22Rv1 (cell line): ENCODE data around the gene CACNG4.

ENCODE experiments used
- H3K27ac ChIP-seq: fragments of 450-650 bp; 2 replicates; pipeline ENCODE4 v1.5.1; 2017
- CTCF ChIP-seq: fragments of 450-650 bp; IDR thresholded peaks from 2 replicates; pipeline ENCODE4 v1.5.1; 2017; ENCODE audit warnings: mild to moderate bottlenecking
- ZFX ChIP-seq: fragments of 450-650 bp; IDR thresholded peaks from 2 replicates; pipeline ENCODE4 v1.6.1; 2017; ENCODE audit warnings: antibody characterized with exemption, borderline replicate concordance

Gene CACNG4

GRCh38 chr17:66976379-66976663 is 11.8 kb downstream of the CACNG4 start:
- no peak for TF ChIP-seq ZFX
- no peak for TF ChIP-seq CTCF
- no peak overlapping the region for H3K27ac ChIP-seq

GRCh38 chr17:66976781-66977201 is 12.3 kb downstream of the CACNG4 start:
- no peak for TF ChIP-seq CTCF
- TF ChIP-seq ZFX: no peak
- H3K27ac ChIP-seq: no peak overlapping the region

- no peak for TF ChIP-seq ZFX
- TF ChIP-seq CTCF: no peak
- no peak overlapping the region for H3K27ac ChIP-seq
Measured at GRCh38 chr17:66978514-66979061, 14.1 kb downstream of the CACNG4 start.

GRCh38 chr17:66980896-66981295 is 16.4 kb downstream of the CACNG4 start:
- TF ChIP-seq CTCF: no peak
- no peak for TF ChIP-seq ZFX
- no peak overlapping the region for H3K27ac ChIP-seq

DNA sequence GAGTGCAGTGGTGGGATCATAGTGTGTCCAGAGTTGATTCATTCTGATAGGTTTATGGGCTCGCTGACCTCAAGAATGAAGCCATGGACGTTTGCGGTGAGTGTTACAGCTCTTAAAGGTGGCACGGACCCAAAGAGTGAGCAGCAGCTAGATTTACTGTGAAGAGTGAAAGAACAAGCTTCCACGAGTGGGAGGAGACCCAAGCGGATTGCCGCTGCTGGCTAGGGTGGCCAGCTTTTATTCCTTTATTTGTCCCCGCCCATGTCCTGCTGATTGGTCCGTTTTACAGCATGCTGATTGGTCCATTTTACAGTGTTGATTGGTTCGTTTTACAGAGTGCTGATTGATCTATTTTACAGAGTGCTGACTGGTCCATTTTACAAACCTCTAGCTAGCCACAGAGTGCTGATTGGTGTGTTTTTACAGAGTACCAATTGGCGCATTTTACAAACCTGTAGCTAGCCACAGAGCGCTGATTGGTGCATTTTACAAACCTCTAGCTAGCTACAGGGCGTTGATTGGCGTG is 17.5 kb downstream of the CACNG4 start:
- no peak overlapping the region for H3K27ac ChIP-seq
- TF ChIP-seq ZFX: no peak
- TF ChIP-seq CTCF: no peak

DNA sequence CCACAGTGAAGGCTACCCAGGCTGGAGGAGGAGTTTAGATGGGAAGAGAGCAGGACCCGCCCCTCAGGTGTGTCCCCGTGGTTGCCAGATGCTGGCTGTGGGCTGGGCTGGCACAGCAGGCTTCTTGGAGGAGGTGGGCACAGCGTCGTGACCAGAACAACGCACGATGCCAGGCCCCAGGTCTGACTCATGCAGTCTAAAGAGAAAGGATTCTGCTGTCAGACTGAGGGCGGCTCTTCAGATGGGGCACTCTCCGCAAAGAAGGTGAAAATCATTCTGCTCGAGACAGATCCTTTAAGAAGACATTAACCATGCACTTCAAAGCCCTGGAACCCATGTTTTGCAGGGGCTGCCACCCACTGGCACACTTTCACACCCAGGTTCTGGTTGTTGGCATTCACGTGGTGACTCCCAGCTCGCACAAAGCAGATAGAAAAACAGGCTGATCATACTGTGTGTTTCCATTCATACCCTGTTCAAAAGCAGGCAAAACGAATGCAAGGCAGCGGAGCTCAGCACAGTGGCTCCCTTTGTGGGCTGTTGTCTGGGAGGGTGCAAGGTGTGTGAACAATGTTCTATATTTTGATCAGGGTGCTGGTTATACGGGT is 19.0 kb downstream of the CACNG4 start:
- no peak overlapping the region for H3K27ac ChIP-seq

More for the DNA sequence above, 19.0 kb downstream of the CACNG4 start:
- TF ChIP-seq CTCF (no peak), ZFX (no peak)
